Measurements from ENCODE around the gene LYRM2.
"Not testable (repeated sequence)": the region's sequence is repeated elsewhere in the genome, so short reads cannot be mapped to it uniquely, and the experiment has no call there.

LYRM2 gene

DNA sequence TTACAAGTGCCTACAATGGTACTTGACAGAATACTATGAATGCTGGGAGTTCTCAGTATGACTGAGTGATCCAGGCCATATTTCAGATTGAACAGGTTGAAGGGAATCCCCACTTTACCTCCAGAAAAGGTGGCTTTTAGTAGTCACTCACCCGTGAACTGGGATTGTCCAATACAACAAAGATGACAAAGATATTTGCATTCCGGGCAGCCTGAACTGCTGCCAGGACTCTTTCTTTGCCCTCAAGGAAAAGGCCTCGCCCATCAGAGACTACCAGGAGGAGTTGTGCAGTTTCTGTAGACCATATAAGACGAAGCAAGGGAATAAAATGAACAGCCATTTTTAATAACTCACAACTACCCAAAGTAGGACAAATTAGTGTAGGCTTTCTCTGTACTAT is 6.3 kb upstream of the LYRM2 start:
- DNase-seq = no peak

GRCh38 chr6:89643406-89643805 is 4.9 kb upstream of the LYRM2 start:
- DNase-seq = no peak

GRCh38 chr6:89642956-89643355 is 4.4 kb upstream of the LYRM2 start:
- DNase-seq = no peak

DNA sequence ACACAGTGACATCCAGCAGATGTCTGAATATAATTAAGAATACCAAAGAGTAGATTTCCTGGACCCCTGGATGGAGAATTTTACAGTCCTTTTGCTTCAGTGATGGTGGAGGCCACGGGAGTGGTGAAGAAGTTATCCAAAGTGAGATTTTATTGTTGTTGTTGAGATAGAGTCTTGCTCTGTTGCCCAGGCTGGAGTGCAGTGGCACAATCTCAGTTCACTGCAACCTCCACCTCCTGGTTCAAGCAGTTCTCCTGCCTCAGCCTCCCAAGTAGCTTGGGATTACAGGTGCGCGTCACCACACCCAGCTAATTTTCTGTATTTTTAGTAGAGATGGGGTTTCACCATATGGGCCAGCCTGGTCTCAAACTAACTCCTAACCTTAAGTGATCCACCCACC is 3.0 kb upstream of the LYRM2 start:
- DNase-seq = not testable (repeated sequence)

GRCh38 chr6:89640804-89641203 is 2.3 kb upstream of the LYRM2 start:
- no peak for DNase-seq

- no peak for DNase-seq
Observed at GRCh38 chr6:89637960-89638319, 607 bp downstream of the LYRM2 start.

- not testable (repeated sequence) for DNase-seq
Observed at GRCh38 chr6:89636412-89636811, 2.1 kb downstream of the LYRM2 start.

DNA sequence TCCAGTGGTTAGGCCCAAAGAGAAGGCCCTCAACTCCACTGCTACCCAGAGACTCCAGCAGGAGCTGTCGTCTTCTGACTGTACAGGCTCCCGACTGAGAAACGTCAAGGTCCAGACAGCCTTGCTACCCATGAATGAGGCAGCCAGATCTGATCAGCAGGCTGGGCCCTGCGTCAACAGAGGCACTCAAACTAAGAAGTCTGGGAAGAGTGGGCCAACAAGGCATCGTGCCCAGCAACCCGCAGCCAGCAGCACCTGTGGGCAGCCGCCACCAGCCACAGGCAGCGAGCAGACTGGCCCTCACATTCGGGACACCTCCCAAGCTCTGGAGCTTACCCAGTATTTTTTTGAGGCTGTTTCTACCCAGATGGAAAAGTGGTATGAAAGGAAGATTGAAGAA is 8.1 kb downstream of the LYRM2 start:
- no peak for DNase-seq

DNA sequence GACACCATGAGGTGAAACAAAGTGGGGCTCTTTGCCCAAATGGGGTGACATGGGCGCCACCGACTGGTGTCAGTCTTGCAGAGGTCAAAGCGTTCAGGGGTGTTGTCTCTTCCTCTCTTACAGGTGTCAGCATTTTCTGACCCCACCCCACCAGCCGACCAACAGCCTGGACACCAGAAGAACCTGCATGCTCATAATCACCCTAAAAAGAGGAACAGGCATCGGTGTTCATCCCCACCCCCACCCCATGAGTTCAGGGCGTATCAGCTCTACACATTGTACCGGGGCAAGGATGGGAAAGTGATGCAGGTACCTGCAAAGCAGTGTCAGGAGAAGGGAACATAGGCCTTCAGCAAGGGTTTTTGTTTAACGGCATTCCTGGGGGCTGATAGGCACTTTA is 14.8 kb downstream of the LYRM2 start:
- DNase-seq = no peak

- DNase-seq = no peak
Observed at GRCh38 chr6:89619567-89619966, 19.0 kb downstream of the LYRM2 start.

GRCh38 chr6:89618026-89618425 is 20.5 kb downstream of the LYRM2 start:
- no peak for DNase-seq

DNA sequence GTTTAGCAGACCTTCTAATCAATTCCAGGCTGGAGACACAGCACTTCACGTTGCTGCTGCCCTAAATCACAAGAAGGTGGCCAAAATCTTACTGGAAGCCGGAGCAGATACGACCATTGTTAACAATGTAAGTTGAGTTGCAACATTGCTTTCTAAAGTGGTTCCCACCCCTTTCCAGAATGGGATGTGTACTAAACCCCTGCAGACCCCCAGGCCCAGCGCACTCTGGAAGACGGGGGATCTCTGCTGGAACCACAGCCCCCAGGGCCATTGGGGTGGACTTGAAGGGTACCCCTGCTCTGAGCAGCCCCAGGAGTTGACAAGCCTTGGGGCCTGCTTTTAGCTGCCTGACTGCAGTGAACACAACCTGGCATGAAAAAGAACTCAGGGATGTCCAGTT is 22.0 kb downstream of the LYRM2 start:
- DNase-seq = no peak

- no peak for DNase-seq
Observed at GRCh38 chr6:89615882-89616281, 22.7 kb downstream of the LYRM2 start.

- DNase-seq = no peak
Observed at GRCh38 chr6:89613790-89614189, 24.8 kb downstream of the LYRM2 start.

DNA sequence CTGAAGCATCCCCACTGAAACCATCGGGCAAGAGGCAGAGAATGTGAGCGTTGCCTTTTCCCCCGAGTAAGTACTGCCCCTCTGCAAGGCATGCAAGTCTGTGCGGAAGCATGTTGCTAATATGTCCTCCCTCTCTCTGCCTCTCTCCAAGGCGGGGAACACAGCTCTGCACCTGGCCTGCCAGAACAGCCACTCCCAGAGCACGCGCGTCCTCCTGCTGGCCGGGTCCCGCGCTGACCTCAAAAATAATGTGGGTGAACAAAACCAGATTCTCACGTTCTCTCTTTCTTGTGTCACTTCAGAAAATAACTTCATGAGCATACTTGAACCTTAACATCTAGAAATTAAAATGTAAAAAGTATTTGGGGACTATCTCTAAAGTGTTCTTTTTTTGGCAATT is 26.4 kb downstream of the LYRM2 start:
- DNase-seq = no peak

DNA sequence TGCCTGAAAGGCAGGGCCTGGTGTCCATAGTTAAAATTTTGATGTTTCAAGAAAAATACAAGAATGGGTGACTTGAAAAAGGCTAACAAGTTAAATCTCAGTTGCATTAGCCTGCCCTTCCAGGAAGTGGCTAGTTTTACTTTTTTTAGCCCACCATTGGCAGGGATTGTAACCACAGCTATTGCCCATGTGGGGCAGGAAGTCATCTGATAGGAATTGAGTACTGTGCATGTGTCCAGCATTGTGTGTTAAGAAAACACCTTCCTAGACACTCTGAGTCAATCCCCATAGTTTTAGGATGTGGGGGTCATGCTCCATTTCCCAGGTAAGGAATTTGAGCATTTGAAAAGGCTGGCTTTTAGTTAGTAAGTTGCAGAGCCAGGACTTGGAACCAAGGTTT is 26.9 kb downstream of the LYRM2 start:
- no peak for DNase-seq

DNA sequence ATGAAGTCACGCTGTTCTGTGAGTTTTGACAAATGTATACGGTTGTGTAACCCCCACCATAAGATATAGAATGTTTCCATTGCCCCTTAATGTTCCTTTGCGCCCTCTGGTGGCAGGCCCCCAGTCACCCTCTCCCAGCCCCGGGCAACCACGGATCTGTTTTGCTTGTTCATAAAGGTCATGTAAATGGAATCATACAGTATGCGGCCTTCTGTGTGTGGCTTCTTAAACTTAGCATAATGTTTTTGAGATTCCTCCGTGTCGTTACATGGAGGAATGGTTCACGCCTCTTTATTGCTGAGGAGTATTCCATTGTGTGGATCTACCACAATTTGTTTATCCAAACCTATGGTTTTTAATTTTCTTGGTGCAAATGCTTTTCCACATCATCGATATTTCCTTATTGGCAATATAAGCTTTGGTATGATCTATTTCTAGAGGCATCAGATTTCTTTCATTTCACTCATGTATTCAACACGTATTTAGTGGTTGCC is 28.4 kb downstream of the LYRM2 start:
- peak; percentile 18 to 49 for DNase-seq

- DNase-seq = peak in 1 of 2 experiments; percentile 52
Observed at GRCh38 chr6:89605861-89606260, 32.7 kb downstream of the LYRM2 start.

- peak in 1 of 2 experiments; percentile 17 for DNase-seq
Observed at GRCh38 chr6:89604653-89605052, 33.9 kb downstream of the LYRM2 start.

- no peak for DNase-seq
Observed at GRCh38 chr6:89602166-89602565, 36.4 kb downstream of the LYRM2 start.

- DNase-seq = no peak
Observed at GRCh38 chr6:89599727-89600126, 38.8 kb downstream of the LYRM2 start.

DNA sequence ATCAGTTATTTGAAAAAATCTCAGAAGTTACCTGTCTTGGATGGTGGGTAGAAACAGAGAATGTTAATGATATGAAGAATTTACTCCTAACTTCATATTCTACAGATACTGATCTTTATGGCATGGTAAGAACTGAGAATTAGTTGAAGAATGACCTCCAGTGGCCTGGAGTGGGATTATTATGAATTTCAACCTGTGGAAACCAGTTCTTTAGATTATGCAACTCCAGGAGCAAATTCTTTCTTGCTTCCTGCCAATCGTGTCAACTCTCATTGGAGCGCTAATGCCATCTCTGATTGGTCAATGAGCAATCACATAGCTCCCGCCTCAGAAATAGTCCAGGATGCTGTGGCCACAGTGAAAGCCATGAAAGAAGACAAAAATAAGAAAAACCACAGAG is 40.6 kb downstream of the LYRM2 start:
- DNase-seq = peak in 1 of 2 experiments; percentile 34

DNA sequence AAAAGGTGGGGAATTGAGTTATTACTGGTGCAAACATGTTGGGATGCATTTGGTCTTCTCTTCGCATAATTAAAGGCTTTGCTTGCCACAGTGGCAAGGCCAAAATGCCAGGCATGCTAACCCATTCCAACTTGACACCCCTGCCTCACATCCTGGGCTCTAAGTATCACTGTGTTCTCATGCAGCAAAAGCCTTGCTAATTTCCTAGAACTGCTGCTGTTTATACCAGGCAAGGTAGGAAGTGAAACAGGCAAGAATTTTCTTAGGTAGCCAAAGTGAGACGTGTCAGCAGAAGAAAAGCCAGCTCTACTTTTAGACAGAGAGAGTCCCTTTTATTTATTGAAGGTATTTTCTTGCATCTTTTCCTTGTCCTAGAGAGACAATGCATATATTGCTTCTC is 41.2 kb downstream of the LYRM2 start:
- no peak for DNase-seq

- no peak for DNase-seq
Observed at GRCh38 chr6:89596484-89596883, 42.1 kb downstream of the LYRM2 start.

GRCh38 chr6:89596056-89596455 is 42.5 kb downstream of the LYRM2 start:
- DNase-seq = no peak

DNA sequence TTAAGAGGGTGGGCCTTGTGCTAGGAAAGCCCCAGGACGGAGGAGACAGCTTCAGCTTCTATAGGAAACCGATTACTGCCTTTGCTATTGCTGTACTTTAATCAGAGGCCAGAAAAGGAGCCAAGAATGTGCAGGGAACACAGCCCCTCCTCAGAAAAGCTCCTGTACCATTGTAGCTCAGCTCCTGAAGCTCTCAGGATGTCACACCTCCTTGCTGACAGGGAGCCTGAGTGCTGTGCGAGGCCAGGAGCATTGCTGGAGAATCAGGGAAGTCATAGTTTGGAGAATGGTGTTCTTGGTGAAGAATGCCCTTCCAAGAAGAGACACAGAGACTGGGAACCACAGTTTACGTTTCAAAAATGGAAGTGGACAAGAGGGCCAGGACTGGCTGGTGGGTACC is 46.8 kb downstream of the LYRM2 start:
- DNase-seq = no peak

Data from NCI-H2081 (cell line).